Erythroblast (primary cell): ENCODE results near the gene XYLT1.

ENCODE experiments used
- GATA1 ChIP-seq: IDR thresholded peaks from 2 replicates; pipeline ENCODE4 v1.6.1; 2011; ENCODE audit warnings: low read depth, mild to moderate bottlenecking, control low read depth, low read length, moderate library complexity
- POLR2A ChIP-seq: IDR thresholded peaks from 2 replicates; pipeline ENCODE4 v1.6.1; 2011; ENCODE audit warnings: mild to moderate bottlenecking, low read length

DNA sequence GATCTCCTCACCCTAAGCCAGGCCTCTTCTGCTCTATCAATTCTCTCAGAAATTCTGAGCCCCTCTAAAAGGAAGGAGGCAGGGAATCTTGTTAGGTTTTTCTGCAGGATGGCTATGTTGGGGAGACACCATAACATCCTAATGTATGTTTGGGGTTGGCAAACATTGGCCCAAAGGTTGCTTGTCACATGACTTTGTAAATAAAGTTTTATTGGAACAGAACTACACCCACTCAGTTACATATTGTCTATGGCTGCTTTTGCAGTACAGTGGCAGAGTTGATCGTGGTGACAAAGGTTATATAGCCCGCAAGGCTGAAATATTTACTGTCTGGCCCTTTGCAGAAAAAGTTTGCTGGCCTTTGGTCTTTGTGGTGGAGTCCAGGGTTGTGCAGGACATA lies 409.4 kb downstream of the XYLT1 start:
- TF ChIP-seq POLR2A (no peak), GATA1 (no peak)
